IMR-90 (cell line): Measurements from ENCODE around the gene CREG2. TPM values are rescaled to one million over a fixed set of nuclear protein-coding genes. Genes with fewer than 3 reads are reported as not detected.
A peak's percentile ranks its signal among the peaks of the same experiment; 100 is the strongest.

Experiments used
- ATAC-seq: fragments of 200-7000 bp; cut with Tn5 transposase; 2 replicates; pipeline ENCODE4 v1.9.1; 2020; ENCODE audit warnings: low read depth, mild to moderate bottlenecking, moderate library complexity
- BruUV-seq: library from RNA; stranded (reverse); fragments of 400-500 nt; replicated peaks from 2 replicates; lab custom pipeline; 2021; lab: Mats Ljungman, UMichigan
- CTCF ChIA-PET: fragments of 300-600 bp; formaldehyde crosslinking; extraction: SDS; loops from one replicate; lab custom pipeline; 2021; ENCODE audit warnings: antibody characterized with exemption; lab: Yijun Ruan, JAX
- POLR2A ChIA-PET: fragments of 300-600 bp; sonication (Branson Sonifier 250); formaldehyde crosslinking; loops from one replicate; lab custom pipeline; 2022; ENCODE audit warnings: antibody characterized with exemption; ENCODE audit not compliant: unreplicated experiment; lab: Charles Lee
- DNase-seq: peaks from one replicate; pipeline ENCODE4 v3.0.0; 2013
- H2AFZ ChIP-seq: replicated peaks from 2 replicates; pipeline ENCODE3; 2013; ENCODE audit warnings: low read length, mild to moderate bottlenecking; ENCODE audit not compliant: poor library complexity
- H2AK5ac ChIP-seq: 2 replicates; pipeline ENCODE4 v1.6.1; 2013; ENCODE audit warnings: low read depth, low read length, inconsistent platforms
- H2AK9ac ChIP-seq: replicated peaks from 2 replicates; pipeline ENCODE3; 2013; ENCODE audit warnings: mild to moderate bottlenecking, low read depth, low read length, moderate library complexity; ENCODE audit not compliant: poor library complexity
- H2BK120ac ChIP-seq: 2 replicates; pipeline ENCODE4 v1.6.1; 2013; ENCODE audit warnings: low read depth, low read length, inconsistent platforms
- H2BK15ac ChIP-seq: 3 replicates; pipeline ENCODE4 v1.6.1; 2013; ENCODE audit warnings: low read depth, low read length, inconsistent platforms
- H2BK20ac ChIP-seq: 2 replicates; pipeline ENCODE4 v1.6.1; 2013; ENCODE audit warnings: low read depth, mild to moderate bottlenecking, inconsistent platforms, low read length, moderate library complexity
- H2BK5ac ChIP-seq: 2 replicates; pipeline ENCODE4 v1.6.1; 2013; ENCODE audit warnings: mild to moderate bottlenecking, low read depth, low read length, inconsistent platforms; ENCODE audit not compliant: poor library complexity, severe bottlenecking
- H3K14ac ChIP-seq: replicated peaks from 2 replicates; pipeline ENCODE4 v1.6.1; 2013; ENCODE audit warnings: low read depth, low read length, inconsistent platforms
- H3K18ac ChIP-seq: 2 replicates; pipeline ENCODE4 v1.6.1; 2013; ENCODE audit warnings: low read depth, low read length, control low read depth
- H3K23ac ChIP-seq: 2 replicates; pipeline ENCODE4 v1.6.1; 2013; ENCODE audit warnings: low read depth, low read length, inconsistent platforms
- H3K27ac ChIP-seq: 2 replicates; pipeline ENCODE4 v1.5.1; 2013; ENCODE audit warnings: mild to moderate bottlenecking, control low read depth, low read length; ENCODE audit not compliant: insufficient read depth
- H3K27me3 ChIP-seq: 2 replicates; pipeline ENCODE4 v1.6.1; 2013; ENCODE audit warnings: low read length; ENCODE audit not compliant: control insufficient read depth, insufficient read depth
- H3K36me3 ChIP-seq: 2 replicates; pipeline ENCODE4 v1.6.1; 2013; ENCODE audit warnings: low read length, mixed read lengths; ENCODE audit not compliant: control insufficient read depth, insufficient read depth
- H3K4ac ChIP-seq: 2 replicates; pipeline ENCODE4 v1.6.1; 2013; ENCODE audit warnings: low read depth, low read length, inconsistent platforms
- H3K4me1 ChIP-seq: 2 replicates; pipeline ENCODE4 v1.6.1; 2013; ENCODE audit warnings: low read length, mixed read lengths; ENCODE audit not compliant: control insufficient read depth, insufficient read depth
- H3K4me2 ChIP-seq: 2 replicates; pipeline ENCODE4 v1.6.1; 2013; ENCODE audit warnings: low read depth, mild to moderate bottlenecking, control low read depth, low read length, moderate library complexity
- H3K4me3 ChIP-seq: 2 replicates; pipeline ENCODE4 v1.5.1; 2013; ENCODE audit warnings: low read depth, mild to moderate bottlenecking, control low read depth, low read length, moderate library complexity; ENCODE audit not compliant: insufficient read depth
- H3K56ac ChIP-seq: 2 replicates; pipeline ENCODE4 v1.6.1; 2013; ENCODE audit warnings: low read length, inconsistent platforms; ENCODE audit not compliant: insufficient read depth; ENCODE audit errors: extremely low read depth
- H3K79me1 ChIP-seq, 2 experiments: 2 replicates each; pipeline ENCODE4 v1.6.1; 2013; ENCODE audit warnings: low read length in 2 of 2, inconsistent platforms in 1 of 2, low read depth in 1 of 2
- H3K9ac ChIP-seq: 2 replicates; pipeline ENCODE4 v1.6.1; 2013; ENCODE audit warnings: low read depth, low read length, control low read depth
- H3K9me1 ChIP-seq: 2 replicates; pipeline ENCODE4 v1.6.1; 2013; ENCODE audit warnings: low read length, inconsistent platforms; ENCODE audit not compliant: insufficient read depth
- H3K9me3 ChIP-seq: 2 replicates; pipeline ENCODE4 v1.6.1; 2013; ENCODE audit warnings: low read length; ENCODE audit not compliant: control insufficient read depth, insufficient read depth
- H4K20me1 ChIP-seq: 2 replicates; pipeline ENCODE4 v1.6.1; 2013; ENCODE audit warnings: low read length, inconsistent platforms; ENCODE audit not compliant: insufficient read depth
- H4K5ac ChIP-seq: 2 replicates; pipeline ENCODE4 v1.6.1; 2013; ENCODE audit warnings: mild to moderate bottlenecking, low read depth, low read length, control low read depth
- H4K8ac ChIP-seq, 2 experiments: 2 replicates each; pipeline ENCODE4 v1.6.1; 2013; ENCODE audit warnings: low read depth in 2 of 2, low read length in 2 of 2, control low read depth in 1 of 2, inconsistent platforms in 1 of 2
- H4K91ac ChIP-seq: 2 replicates; pipeline ENCODE4 v1.6.1; 2013; ENCODE audit warnings: low read depth, low read length, inconsistent platforms; ENCODE audit not compliant: insufficient read depth
- BHLHE40 ChIP-seq: fragments of 150-350 bp; IDR thresholded peaks from 2 replicates; pipeline ENCODE4 v1.6.1; 2016; ENCODE audit warnings: mild to moderate bottlenecking, low read depth, low read length
- CEBPB ChIP-seq: IDR thresholded peaks from 2 replicates; pipeline ENCODE4 v1.6.1; 2012; ENCODE audit warnings: low read depth, low read length, improper control_type of control experiment
- CHD1 ChIP-seq: IDR thresholded peaks from 2 replicates; pipeline ENCODE4 v1.6.1; 2012; ENCODE audit warnings: low read depth, low read length, improper control_type of control experiment
- MAFK ChIP-seq: IDR thresholded peaks from 2 replicates; pipeline ENCODE4 v1.6.1; 2012; ENCODE audit warnings: low read depth, low read length, improper control_type of control experiment
- MAZ ChIP-seq: IDR thresholded peaks from 2 replicates; pipeline ENCODE4 v1.6.1; 2012; ENCODE audit warnings: low read depth, mild to moderate bottlenecking, low read length, improper control_type of control experiment, moderate library complexity, borderline replicate concordance
- NFE2L2 ChIP-seq: fragments of 150-350 bp; IDR thresholded peaks from 2 replicates; pipeline ENCODE4 v1.6.1; 2016; ENCODE audit warnings: low read depth, mild to moderate bottlenecking, low read length
- POLR2A ChIP-seq: IDR thresholded peaks from 2 replicates; pipeline ENCODE4 v1.6.1; 2012; ENCODE audit warnings: mild to moderate bottlenecking, low read depth, low read length
- RAD21 ChIP-seq: IDR thresholded peaks from 2 replicates; pipeline ENCODE4 v1.6.1; 2012; ENCODE audit warnings: low read length, improper control_type of control experiment
- RCOR1 ChIP-seq: IDR thresholded peaks from 2 replicates; pipeline ENCODE4 v1.6.1; 2012; ENCODE audit warnings: mild to moderate bottlenecking, low read length, improper control_type of control experiment; ENCODE audit not compliant: insufficient replicate concordance
- RFX5 ChIP-seq: IDR thresholded peaks from 2 replicates; pipeline ENCODE4 v1.8.0; 2012; ENCODE audit warnings: low read depth, mild to moderate bottlenecking, low read length, moderate library complexity
- SMC3 ChIP-seq: fragments of 150-350 bp; IDR thresholded peaks from 2 replicates; pipeline ENCODE4 v1.6.1; 2016; ENCODE audit warnings: low read depth, mild to moderate bottlenecking, antibody characterized with exemption, low read length, moderate library complexity
- USF2 ChIP-seq: fragments of 150-350 bp; IDR thresholded peaks from 2 replicates; pipeline ENCODE4 v1.6.1; 2017; ENCODE audit warnings: mild to moderate bottlenecking, antibody characterized with exemption, low read length, low read depth
- WGBS, 2 experiments: methylation state at CpG; one replicate each; pipeline versions ENCODE4 v1.1.5 to v1.1.7; 2013; ENCODE audit warnings: missing lambda C conversion rate in 2 of 2; ENCODE audit not compliant: insufficient read length in 1 of 2; ENCODE audit errors: extremely low coverage in 2 of 2; 5-methylcytosine and 5-hydroxymethylcytosine counted together
- dilution Hi-C: fragments of 300-500 bp; cut with HindIII; formaldehyde crosslinking; loops from one replicate; pipeline ENCODE4 v1.14.3; 2018; ENCODE audit warnings: low sequenced_read_pairs; ENCODE audit not compliant: unreplicated experiment
- in situ Hi-C: fragments of 300-500 bp; cut with MboI; formaldehyde crosslinking; loops from 3 replicates; pipeline ENCODE4 v1.14.3; 2019; ENCODE audit warnings: low sequenced_read_pairs, inconsistent platforms, mixed read lengths
- intact Hi-C: fragments of 100-400 bp; cut with micrococcal nuclease; formaldehyde crosslinking; loops from 2 replicates; pipeline ENCODE4 v1.10.0; 2022
- polyA plus RNA-seq, 3 experiments: library from polyadenylated mRNA; depleted of rRNA; stranded (reverse); fragments of >200 nt; gene quantifications; 2 replicates each; pipeline ENCODE4 v1.2.3, GENCODE V29; 2012; ENCODE audit warnings: low replicate concordance in 1 of 3
- total RNA-seq: library from RNA; depleted of rRNA; stranded (reverse); fragments of >200 nt; gene quantifications from 2 replicates; pipeline ENCODE4 v1.2.3, GENCODE V29; 2012

CREG2 gene
- total and polyA plus RNA-seq, 2 of the 4 experiments (the other 2 are of a cell fraction) = 0.17 TPM; not detected in 1

GRCh38 chr2:101400048-101400447, 12.7 kb upstream of the CREG2 start:
- intact Hi-C loops = no loop called here
- H3K4ac ChIP-seq = no peak overlapping the region
- H4K8ac ChIP-seq = no peak overlapping the region
- no peak overlapping the region for H2AK9ac ChIP-seq
- no peak overlapping the region for H2BK20ac ChIP-seq
- DNase-seq (peak; percentile 28), ATAC-seq (no peak)
- no peak overlapping the region for H3K18ac ChIP-seq
- no peak overlapping the region for H3K56ac ChIP-seq
- BruUV-seq = no TSS peak
- H2BK120ac ChIP-seq = no peak overlapping the region
- POLR2A ChIA-PET = no interaction called here
- H3K36me3 ChIP-seq = no peaks in the 10 kb centered on the region
- no peaks in the 10 kb centered on the region for H4K20me1 ChIP-seq
- H3K4me3 ChIP-seq = no peak overlapping the region
- H3K27ac ChIP-seq = no peak overlapping the region
- no peak for TF ChIP-seq BHLHE40
- TF ChIP-seq MAZ = no peak
- no peak for TF ChIP-seq CEBPB
- TF ChIP-seq RCOR1 = no peak
- no peak for TF ChIP-seq POLR2A
- TF ChIP-seq RAD21 = no peak
- TF ChIP-seq NFE2L2 = no peak
- no peak for TF ChIP-seq SMC3
- no peak for TF ChIP-seq CHD1
- no peak for TF ChIP-seq RFX5
- no peak for TF ChIP-seq MAFK
- TF ChIP-seq USF2 = no peak
- H2BK15ac ChIP-seq = no peak overlapping the region
- no peak overlapping the region for H3K9ac ChIP-seq
- no peak overlapping the region for H4K5ac ChIP-seq
- H3K23ac ChIP-seq = no peak overlapping the region
- peaks cover 4% of the 10 kb centered on the region; the same call in 1 of the 2 replicates for H3K9me1 ChIP-seq
- no peak overlapping the region for H4K91ac ChIP-seq
- H2AFZ ChIP-seq = no peak overlapping the region
- dilution Hi-C loops = no loop called here
- H3K14ac ChIP-seq = no peak overlapping the region
- CTCF ChIA-PET = no interaction called here
- no peaks in the 10 kb centered on the region for H3K9me3 ChIP-seq
- WGBS, 2 experiments = 100% methylated on average over 1 of the region's 8 CpGs; no CpG with 5 or more reads in 1 of the 2 experiments
- H2AK5ac ChIP-seq = no peak overlapping the region
- H3K4me2 ChIP-seq = no peak overlapping the region
- peaks cover 0 to 6% of the 10 kb centered on the region in 2 experiments; a peak in 1 of 4 replicates for H3K79me1 ChIP-seq
- peaks cover 8% of the 10 kb centered on the region for H3K4me1 ChIP-seq
- no peak overlapping the region for H2BK5ac ChIP-seq
- no peaks in the 10 kb centered on the region for H3K27me3 ChIP-seq
- in situ Hi-C loops = loop anchor here (10.0 kb wide), 1 partner anchor 435 kb away; no protein-coding TSS in a partner anchor
